ENCODE measurements around the gene MAP3K20.
"Not testable (repeated sequence)": the region's sequence is repeated elsewhere in the genome, so short reads cannot be mapped to it uniquely, and the experiment has no call there.

MAP3K20 gene

DNA sequence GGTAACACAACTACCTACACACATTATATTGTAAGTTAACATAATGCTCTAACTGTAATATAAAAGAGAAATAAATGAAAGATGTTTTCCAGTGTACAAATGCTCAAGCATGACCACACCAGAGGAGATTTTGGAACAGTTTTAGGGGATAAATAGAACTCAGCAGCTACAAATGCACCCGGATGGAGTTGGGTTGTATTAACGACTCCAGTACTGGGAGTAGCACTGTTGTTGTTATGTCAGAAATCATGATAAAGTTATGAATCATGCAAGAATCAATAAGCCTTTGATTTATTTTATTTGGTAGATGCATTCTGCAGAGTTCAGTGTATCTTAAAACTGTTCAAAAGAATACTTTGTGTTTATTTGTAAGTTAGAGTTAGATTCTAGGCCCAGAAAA, 126.9 kb downstream of the MAP3K20 start:
- no peak for DNase-seq (ENCODE audit: low read depth in 2 of 2)

DNA sequence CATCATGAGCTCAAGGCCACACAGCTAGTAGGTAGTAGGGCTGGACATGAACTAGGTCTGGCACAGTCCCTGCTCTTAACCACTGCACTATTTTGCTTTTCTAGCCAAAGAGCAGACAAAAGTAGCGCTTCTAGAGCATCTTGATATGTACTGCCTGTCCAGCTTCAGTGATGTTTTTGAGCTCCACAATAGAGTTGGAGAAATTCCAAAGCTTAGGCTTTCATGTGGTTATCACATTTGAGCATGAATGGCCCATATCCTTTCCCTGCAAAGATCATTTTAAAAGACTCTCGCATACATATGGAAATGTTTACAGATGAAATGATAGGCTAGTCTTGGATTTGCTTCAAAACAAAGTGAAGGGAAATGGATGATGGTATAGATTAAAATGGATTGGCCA, 128.7 kb downstream of the MAP3K20 start:
- no peak for DNase-seq (ENCODE audit: low read depth in 2 of 2)

DNA sequence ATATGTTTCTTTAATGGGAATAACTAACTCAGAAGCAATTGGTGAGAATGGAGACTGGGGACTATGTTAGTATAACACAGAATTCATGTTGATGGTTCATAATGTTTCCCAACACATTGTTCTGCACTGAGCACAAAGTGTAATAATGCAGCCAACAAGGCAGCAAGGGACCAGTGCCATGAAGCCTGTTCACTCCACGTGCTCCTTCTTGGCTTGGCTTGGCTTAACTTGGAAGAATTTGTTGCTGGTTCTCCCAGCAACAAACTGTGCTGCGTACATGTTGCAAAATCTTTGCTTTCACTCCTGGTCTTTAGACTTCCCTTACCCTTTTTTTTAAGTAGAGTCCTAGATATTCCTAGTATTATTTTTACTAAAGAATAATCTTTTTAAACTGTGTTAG, 129.7 kb downstream of the MAP3K20 start:
- no peak for DNase-seq (ENCODE audit: low read depth in 2 of 2)

DNA sequence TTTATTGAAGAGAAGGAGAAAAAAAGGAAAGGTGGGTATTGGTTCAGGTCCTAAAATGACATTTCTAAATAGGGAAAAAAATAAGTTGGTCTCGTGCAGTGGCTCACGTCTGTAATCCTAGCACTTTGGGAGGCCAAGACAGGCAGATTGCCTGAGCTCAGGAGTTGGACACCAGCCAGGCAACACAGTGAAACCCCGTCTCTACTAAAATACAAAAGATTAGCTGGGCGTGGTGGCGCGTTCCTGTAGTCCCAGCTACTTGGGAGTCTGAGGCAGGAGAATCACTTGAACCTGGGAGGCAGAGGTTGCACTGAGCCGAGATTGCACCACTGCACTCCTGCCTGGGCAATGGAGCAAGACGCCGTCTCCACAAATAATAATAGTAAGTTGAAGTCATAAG, 131.5 kb downstream of the MAP3K20 start:
- not testable (repeated sequence) for DNase-seq (ENCODE audit: low read depth in 2 of 2)

DNA sequence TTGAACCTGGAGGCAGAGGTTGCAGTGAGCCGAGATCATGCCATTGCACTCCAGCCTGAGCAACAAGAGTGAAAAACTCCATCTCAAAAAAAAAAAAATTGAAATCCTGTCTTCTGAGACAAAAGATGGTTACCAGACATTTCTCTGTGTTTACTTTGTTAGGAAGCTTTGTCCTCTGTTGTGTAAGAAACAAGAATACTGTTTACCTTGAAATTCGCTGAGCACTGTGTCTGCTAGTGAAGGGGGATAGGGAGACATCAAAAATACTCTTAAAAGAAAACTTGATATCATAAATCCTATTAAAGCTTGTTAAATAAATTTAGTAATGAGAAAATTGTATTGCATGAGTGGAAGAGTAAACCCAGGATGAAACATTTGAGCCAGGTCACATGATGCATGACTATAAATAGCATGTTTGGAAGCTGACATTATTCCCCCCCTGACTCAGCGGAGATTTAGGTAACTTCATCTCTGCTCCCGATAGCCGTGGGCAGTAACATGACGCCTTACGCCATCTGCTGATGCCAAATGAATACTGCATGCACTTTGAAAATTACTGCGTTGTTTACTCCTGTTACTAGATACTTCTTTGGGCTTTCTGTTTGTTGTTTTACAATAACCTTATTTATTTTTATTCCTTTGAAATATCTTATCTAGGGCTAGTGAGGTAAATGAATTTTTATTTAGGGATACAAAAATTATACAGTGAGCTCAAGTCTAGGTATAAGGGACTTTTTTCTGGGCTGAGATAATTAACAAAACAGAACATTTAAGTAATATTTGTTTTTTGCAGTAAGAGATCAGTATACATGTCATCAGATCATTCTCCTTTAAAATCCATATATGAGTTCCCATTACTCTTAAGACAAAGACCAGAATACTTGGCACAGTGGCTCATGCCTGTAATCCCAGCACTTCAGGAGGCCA, 134.9 kb downstream of the MAP3K20 start:
- peak in 1 of 2 donors; percentile 14 for DNase-seq (ENCODE audit: low read depth in 2 of 2)

DNA sequence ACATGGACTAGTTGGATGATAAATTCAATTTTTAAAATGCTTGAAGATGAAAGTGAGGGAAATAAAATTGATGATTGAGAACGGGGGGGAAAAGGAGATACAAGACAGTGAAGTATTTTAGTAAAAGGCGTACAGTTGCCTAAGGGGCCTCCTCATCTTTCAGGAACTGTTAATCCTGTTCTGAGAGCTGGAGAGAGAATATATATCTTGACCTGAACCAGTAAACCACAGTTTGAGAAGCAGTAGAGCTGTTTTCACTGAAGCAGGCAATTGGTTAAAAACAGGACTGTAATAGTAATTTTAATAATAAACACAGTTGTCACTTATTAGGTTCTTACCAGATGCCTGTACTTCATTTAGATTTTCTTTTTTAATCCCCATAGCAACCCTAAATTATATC, 137.5 kb downstream of the MAP3K20 start:
- DNase-seq (ENCODE audit: low read depth in 2 of 2), result no peak

DNA sequence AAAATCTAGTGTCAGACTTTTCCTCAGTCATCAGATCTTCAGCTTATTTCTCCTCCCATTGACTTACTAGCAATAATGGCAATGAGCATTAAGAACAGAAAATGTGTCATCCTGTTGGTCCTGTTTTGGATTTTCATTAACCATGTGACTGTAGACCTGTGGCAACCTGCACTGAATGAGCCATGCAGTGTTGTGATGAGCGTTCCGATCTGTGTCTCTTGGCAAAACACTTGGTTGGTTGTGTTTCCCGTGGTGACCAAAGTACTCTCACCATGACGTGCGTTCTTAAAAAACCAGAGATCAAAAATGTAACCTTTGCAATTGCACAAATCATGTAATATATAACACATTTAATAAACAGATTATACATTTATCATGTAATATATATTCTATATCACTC, 138.6 kb downstream of the MAP3K20 start:
- no peak for DNase-seq (ENCODE audit: low read depth in 2 of 2)

DNA sequence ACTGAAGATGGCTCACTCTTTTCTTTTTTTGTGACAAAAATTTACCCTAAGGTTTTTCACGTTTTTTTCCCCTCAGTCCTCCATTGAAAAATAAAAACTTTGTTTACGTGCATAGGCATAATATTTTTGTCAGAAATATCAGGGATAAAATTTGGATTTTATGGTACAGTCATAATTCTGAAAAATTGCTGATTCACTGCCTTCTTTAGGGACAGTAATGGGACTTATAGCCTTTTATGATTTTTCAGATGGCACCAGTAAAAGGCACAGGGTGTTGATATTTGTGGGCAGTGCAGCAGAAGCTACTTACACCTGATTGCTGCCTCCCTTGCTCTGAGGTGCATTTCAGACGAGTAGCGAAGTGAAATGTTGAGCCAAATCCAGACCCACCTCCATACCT, 139.7 kb downstream of the MAP3K20 start:
- DNase-seq (ENCODE audit: low read depth in 2 of 2), result no peak

DNA sequence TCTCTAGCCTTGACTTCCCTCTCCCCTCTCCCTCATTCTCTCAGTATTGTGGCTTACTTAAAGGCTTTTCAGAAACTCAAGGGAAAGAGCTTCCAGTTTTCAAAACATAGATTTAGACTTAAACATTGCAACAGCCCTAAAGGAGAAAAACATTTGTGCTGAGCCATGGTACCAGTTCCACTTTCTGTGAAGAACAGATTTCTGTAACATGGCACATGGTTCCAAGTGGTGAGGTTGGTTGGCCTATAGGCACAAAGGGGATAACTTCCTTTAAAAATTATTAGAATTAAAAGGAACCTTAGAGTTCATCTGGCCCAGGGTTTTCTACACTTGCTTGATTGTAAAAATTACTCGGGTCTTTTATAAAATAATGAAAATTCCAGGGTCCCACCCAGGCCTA, 140.4 kb downstream of the MAP3K20 start:
- DNase-seq (ENCODE audit: low read depth in 2 of 2), result no peak

DNA sequence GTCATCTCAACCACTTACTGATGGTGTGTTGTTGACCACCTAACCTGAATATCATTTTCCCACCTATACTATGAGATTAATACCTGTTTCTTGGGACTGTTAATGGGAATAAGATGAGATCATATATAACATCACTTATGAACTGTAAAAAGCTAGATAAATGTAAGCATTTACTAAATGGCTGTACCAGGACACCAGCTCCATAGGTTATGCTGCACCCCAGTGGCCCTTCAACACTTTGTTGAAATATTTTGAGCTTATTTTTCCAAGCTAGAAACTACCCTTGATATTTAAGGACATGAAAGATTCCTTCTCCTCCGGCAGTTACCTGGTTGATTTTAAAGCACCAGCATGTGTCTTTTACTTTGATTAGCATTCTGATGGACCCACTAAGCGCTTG, 141.0 kb downstream of the MAP3K20 start:
- no peak for DNase-seq (ENCODE audit: low read depth in 2 of 2)

DNA sequence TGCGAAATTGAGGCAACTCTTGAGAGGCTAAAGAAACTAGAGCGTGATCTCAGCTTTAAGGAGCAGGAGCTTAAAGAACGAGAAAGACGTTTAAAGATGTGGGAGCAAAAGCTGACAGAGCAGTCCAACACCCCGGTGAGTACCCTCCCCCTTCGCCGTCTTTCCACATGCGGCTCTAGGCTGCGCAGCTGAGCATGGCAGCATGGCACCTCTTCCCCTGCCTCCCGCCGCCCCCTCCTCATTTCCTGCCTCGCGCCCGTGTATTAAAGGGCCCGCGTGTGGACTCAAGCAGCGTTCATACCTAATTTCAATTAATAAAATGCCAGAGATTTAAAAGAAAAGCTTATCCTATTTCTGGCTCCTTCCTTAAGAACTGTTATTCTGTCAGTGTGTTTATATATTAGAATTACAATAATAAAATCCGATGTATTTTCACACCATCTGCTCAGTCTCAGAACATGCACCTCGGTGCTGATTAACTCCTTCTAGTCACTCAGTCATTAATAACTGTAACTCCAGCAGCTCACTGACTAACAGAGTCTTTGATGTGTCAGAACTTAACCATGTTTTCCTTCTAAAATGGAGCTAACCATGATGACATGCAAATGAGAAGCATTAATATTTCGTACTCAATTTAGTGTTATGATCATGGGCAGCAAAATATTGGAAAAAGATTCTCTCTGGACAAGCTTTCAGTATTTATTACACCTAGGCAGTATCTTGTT, 141.6 kb downstream of the MAP3K20 start:
- DNase-seq (ENCODE audit: low read depth in 2 of 2), result no peak

DNA sequence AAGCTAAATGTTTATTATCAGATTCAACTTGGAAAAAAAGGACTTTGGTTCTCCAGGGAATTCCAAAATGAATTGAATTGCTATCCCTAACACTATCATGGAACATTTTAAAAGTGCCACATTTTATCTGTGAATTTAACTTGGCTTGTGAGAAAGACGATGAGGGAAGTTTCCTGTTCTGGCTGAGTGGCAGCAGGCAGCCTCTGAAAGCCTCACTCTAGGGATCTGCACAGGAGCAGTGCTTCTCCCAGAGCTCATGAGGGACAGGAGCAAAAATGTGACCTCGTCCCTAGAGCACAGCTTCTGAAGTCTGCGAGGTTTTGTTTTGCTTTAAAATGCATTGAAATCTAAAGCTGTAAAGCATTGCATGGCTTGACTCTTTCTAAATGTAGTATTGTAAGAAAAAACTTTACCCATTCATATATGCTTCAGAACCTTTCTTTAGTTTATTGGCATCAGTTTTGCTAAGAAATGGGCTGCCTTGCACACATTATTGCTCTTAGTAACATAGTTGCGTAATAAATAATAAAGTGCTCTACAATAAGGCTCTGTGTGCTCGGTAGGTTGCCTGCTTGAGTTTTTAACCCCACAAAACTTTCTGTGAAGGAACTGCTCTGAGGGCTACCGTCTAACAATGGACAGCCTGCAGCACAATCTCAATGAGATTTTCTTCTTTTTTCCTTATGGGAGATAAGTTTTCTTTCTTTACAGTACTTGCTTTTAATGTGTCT, 142.8 kb downstream of the MAP3K20 start:
- no peak for DNase-seq (ENCODE audit: low read depth in 2 of 2)

DNA sequence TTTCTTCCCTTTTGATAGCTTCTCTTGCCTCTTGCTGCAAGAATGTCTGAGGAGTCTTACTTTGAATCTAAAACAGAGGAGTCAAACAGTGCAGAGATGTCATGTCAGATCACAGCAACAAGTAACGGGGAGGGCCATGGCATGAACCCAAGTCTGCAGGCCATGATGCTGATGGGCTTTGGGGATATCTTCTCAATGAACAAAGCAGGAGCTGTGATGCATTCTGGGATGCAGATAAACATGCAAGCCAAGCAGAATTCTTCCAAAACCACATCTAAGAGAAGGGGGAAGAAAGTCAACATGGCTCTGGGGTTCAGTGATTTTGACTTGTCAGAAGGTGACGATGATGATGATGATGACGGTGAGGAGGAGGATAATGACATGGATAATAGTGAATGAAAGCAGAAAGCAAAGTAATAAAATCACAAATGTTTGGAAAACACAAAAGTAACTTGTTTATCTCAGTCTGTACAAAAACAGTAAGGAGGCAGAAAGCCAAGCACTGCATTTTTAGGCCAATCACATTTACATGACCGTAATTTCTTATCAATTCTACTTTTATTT, 145.6 kb downstream of the MAP3K20 start:
- no peak for DNase-seq (ENCODE audit: low read depth in 2 of 2)

DNA sequence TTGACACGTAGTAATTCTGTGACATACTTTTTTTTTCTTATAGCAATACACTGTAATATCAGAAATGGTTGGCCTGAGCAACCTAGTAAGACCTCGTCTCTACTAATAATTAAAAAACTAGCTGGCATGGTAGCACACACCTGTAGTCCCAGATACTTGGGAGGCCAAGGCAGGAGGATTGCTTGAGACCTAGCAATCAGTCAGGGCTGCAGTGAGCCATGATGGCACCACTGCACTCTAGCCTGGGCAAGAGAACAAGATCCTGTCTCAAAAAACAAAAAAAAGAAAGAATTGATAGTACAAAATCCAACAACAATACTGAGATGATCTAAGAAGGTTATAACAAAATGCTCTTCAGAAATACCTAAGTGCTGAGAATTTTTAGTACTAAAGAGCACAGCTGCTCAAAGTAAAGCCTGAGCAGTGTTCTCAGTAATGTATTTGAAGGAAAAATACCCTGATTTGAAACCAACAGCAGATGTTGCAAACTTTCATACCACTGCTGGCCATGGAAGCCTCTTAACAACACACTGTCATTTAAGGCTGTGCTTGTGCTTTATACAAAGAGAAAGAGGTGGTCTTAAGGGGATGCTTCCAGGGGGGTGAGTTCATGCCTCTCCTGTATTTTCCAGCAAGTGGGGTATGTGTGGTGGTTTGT, 146.4 kb downstream of the MAP3K20 start:
- no peak for DNase-seq (ENCODE audit: low read depth in 2 of 2)

DNA sequence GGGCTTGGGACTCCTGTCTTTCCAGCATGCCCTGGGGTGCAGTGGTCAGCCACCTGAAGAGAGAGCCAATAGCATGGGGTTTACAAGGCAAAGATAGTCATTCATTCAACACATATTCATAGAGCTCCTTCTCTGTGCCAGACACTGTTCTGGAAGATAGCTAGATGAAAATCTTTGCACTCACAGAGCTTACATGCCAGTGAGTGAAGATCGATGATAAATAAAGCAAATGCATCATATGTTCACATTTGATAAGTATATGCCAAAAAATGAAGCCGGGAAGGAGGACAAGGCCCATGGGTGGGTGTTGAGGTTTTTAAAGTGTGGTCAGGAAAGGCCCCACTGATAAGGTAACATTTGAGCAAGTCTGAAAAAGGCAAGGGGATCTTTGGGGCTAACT, 148.2 kb downstream of the MAP3K20 start:
- DNase-seq (ENCODE audit: low read depth in 2 of 2), result no peak

DNA sequence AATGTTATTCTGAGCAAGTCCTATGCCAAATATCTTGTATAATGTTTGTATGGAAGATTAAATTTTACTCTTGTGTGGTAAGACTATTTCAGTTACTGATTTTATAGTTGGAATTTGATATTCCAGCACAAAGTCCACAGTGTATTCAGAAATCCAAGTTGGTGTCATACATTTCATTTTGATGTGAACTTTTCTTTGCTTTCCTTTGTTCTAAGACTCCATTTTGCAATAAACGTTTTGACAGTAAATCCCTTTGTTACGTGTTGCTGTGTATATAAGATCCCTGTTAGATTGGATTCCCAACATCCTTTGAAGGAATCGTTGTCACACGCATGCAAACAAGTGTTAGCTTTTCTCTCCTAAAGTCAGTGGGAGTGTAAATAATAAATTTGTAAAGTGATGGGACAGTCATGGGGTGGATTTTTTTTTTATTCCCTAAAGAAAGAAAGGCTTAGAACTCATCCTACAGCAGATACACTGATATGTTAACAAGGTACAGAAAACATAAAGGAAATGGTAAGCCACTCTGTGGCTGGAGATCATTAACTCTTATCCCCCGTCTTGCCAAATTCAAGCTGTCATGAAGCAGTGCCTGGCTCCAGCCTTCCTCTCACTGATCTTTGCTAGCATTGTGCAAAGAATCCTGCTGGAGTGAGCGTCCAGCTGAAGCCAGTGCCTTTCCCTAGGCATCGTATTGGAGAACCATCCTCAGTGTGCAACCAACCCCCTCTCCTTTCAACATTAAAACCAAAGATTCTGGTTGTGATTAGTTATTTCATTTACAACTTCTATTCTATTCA, 151.5 kb downstream of the MAP3K20 start:
- DNase-seq (ENCODE audit: low read depth in 2 of 2), result no peak

DNA sequence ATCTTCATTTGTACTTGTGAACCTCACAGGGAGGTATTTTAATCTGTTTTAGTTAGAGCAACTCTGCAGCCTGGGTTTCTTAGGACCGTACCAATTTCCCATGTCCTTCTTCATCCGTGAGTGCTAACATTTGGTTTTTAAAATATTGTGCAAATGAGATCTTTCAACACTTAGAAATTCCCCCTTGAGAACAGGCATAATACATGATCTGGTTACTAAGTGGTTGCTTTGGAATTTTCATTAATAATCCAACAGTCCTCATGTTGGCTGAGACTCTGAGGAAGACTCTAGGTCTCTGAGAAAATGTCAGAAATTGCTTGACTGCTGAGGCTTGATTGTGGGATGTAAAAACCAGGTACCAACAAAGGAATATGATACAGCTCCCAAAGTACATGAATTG, 153.4 kb downstream of the MAP3K20 start:
- no peak for DNase-seq (ENCODE audit: low read depth in 2 of 2)

DNA sequence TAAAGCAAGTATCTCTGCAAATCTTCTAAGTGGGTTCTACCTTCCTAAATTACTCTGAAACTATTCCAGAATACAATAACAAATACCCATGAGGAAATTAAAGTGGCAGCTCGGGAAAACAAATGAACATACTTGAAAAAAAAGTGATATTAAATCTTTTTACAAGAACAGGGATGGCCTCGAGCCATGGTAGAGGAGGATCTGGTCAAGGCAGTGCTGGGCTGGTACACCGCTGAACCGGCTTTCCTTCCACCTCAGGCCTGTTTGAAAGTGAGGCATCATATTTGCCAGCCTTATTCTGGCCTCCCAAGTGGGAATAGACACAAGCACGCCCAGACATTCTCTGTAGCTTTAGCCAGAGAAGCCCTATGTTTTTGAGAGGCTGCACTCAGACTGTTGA, 154.5 kb downstream of the MAP3K20 start:
- DNase-seq (ENCODE audit: low read depth in 2 of 2), result no peak

DNA sequence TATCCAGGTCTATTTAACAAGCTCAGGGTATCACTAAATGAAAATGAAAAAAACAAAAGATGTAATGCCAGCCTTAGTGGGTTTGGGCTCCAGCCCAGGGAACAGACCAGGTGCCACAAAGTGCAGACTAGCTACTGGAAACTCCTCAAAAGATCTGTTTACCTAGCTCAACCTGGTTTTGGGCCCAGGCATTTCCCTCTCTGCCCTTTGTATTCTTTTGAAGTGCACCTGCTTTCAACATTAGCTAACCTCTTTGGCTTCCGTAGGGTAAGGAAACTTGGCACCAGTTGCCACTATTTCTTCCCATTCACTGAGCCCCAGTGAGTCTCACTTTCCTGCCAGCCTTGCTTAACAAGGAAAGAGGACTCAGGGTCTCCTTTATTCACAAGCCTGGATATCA, 155.4 kb downstream of the MAP3K20 start:
- DNase-seq (ENCODE audit: low read depth in 2 of 2), result no peak

DNA sequence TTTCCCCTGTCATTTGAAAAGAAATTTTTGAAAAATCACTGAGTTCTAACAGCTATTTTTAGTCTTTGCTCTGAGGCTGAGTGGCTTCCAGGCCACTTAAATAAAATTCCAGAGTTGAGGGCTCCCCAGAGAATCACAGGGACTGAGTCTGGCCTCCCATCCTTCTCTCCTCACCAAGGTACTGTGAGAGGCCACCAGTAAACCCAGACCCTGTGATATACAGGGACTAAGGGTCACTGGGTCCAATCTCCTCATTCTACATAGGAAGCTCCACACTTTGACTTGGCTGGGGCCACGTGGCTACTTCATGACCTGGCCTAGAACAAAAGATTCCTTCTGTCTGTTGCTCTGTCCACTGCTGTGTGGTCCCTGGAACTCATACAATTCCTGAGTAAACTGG, 155.8 kb downstream of the MAP3K20 start:
- no peak for DNase-seq (ENCODE audit: low read depth in 2 of 2)
